Measurements from ENCODE around the gene LACTB.

DNA sequence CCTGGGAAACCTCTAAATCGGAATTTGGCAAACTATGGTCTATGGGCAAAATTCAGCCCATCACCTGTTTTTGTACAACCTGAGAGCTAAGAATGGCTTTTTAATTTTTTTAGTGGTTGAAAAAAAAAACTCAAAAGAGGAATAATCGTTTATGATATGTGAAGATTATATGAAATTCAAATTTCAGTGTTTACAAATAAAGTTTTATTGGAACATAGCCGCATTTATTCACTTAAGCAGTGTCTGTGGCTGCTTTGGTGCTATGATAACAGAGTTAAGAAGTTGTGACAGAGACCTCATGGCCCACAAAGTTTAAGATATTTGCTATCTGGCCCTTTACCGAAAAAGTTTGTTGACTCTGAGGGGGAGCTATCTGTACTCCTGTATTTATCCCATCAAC, 36.4 kb upstream of the LACTB start:
- TF ChIP-seq, protein P1, sequence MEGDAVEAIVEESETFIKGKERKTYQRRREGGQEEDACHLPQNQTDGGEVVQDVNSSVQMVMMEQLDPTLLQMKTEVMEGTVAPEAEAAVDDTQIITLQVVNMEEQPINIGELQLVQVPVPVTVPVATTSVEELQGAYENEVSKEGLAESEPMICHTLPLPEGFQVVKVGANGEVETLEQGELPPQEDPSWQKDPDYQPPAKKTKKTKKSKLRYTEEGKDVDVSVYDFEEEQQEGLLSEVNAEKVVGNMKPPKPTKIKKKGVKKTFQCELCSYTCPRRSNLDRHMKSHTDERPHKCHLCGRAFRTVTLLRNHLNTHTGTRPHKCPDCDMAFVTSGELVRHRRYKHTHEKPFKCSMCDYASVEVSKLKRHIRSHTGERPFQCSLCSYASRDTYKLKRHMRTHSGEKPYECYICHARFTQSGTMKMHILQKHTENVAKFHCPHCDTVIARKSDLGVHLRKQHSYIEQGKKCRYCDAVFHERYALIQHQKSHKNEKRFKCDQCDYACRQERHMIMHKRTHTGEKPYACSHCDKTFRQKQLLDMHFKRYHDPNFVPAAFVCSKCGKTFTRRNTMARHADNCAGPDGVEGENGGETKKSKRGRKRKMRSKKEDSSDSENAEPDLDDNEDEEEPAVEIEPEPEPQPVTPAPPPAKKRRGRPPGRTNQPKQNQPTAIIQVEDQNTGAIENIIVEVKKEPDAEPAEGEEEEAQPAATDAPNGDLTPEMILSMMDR (conservative IDR thresholded peaks at IDR 0.05; ENCODE audit: low read depth, low read length), result no peak
- TF ChIP-seq EZH2 (IDR thresholded peaks at IDR 0.05; ENCODE audit: borderline replicate concordance, low read depth, low read length, poor library complexity, severe bottlenecking), result no peak

All from A673 (cell line).